GM23338 (cell line): ENCODE data around the gene TPP2. TPM values are rescaled to one million over a fixed set of nuclear protein-coding genes. Genes with fewer than 3 reads are reported as not detected.

Experiments used
- ATAC-seq: fragments of 200-7000 bp; cut with Tn5 transposase; 3 replicates; pipeline ENCODE4 v1.9.1; 2020
- DNase-seq: peaks from one replicate; pipeline ENCODE4 v3.0.0-alpha.2; 2015; ENCODE audit warnings: low spot score
- H2AFZ ChIP-seq: fragments of 200-600 bp; sonication (generic); 2 replicates; pipeline ENCODE4 v1.8.0; 2016; ENCODE audit warnings: antibody characterized with exemption, mild to moderate bottlenecking, moderate library complexity
- H3F3A ChIP-seq: fragments of 200-600 bp; sonication (generic); replicated peaks from 2 replicates; pipeline ENCODE4 v1.8.0; 2017; ENCODE audit warnings: antibody characterized with exemption, mixed run types, low read depth
- H3K27ac ChIP-seq: fragments of 200-600 bp; sonication (generic); 2 replicates; pipeline ENCODE4 v1.6.1; 2016; ENCODE audit warnings: low read depth
- H3K27me3 ChIP-seq: fragments of 200-600 bp; sonication (generic); 2 replicates; pipeline ENCODE4 v1.8.0; 2016; ENCODE audit warnings: mild to moderate bottlenecking, mixed run types, moderate library complexity; ENCODE audit not compliant: insufficient read depth
- H3K36me3 ChIP-seq: fragments of 200-600 bp; sonication (generic); 2 replicates; pipeline ENCODE4 v1.8.0; 2016; ENCODE audit warnings: mild to moderate bottlenecking; ENCODE audit not compliant: insufficient read depth
- H3K4me1 ChIP-seq: fragments of 200-600 bp; sonication (generic); 2 replicates; pipeline ENCODE4 v1.8.0; 2016; ENCODE audit warnings: mild to moderate bottlenecking, moderate library complexity; ENCODE audit not compliant: insufficient read depth
- H3K4me2 ChIP-seq: fragments of 200-600 bp; sonication (generic); 2 replicates; pipeline ENCODE4 v1.7.1; 2017; ENCODE audit warnings: mixed run types
- H3K4me3 ChIP-seq: fragments of 200-600 bp; sonication (generic); 2 replicates; pipeline ENCODE4 v1.6.1; 2016; ENCODE audit warnings: mixed run types
- H3K79me2 ChIP-seq: fragments of 200-600 bp; sonication (generic); replicated peaks from 2 replicates; pipeline ENCODE4 v1.8.0; 2017; ENCODE audit warnings: mild to moderate bottlenecking; ENCODE audit not compliant: insufficient read depth
- H3K9me2 ChIP-seq: fragments of 200-600 bp; sonication (generic); 2 replicates; pipeline ENCODE4 v1.8.0; 2017; ENCODE audit not compliant: insufficient read depth
- H4K20me1 ChIP-seq: fragments of 200-600 bp; sonication (generic); replicated peaks from 2 replicates; pipeline ENCODE4 v1.8.0; 2017; ENCODE audit warnings: mild to moderate bottlenecking; ENCODE audit not compliant: insufficient read depth
- H3K27ac Mint-ChIP-seq: 2 replicates; pipeline ENCODE4 v1.8.0; 2020; ENCODE audit warnings: inconsistent platforms, mild to moderate bottlenecking, moderate library complexity, mixed read lengths
- H3K27me3 Mint-ChIP-seq: 3 replicates; pipeline ENCODE4 v1.8.0; 2022; ENCODE audit warnings: low read depth, mild to moderate bottlenecking, moderate library complexity, mixed read lengths, inconsistent platforms; ENCODE audit not compliant: insufficient read depth, poor library complexity
- H3K36me3 Mint-ChIP-seq: 3 replicates; pipeline ENCODE4 v1.8.0; 2021; ENCODE audit warnings: low read depth, mild to moderate bottlenecking, inconsistent platforms, moderate library complexity, mixed read lengths
- H3K4me1 Mint-ChIP-seq: 3 replicates; pipeline ENCODE4 v1.8.0; 2020; ENCODE audit warnings: mild to moderate bottlenecking, inconsistent platforms, mixed read lengths
- H3K4me3 Mint-ChIP-seq: 3 replicates; pipeline ENCODE4 v1.8.0; 2021; ENCODE audit warnings: moderate library complexity, mild to moderate bottlenecking, inconsistent platforms, mixed read lengths
- H3K9me3 Mint-ChIP-seq: 3 replicates; pipeline ENCODE4 v1.8.0; 2020; ENCODE audit warnings: moderate library complexity, mild to moderate bottlenecking, inconsistent platforms, mixed read lengths
- CREB1 ChIP-seq: fragments of 250-450 bp; sonication (Bioruptor Pico); IDR thresholded peaks from 2 replicates; pipeline ENCODE4 v1.5.0; 2020; ENCODE audit warnings: low read depth, mild to moderate bottlenecking, moderate library complexity
- CTCF ChIP-seq, 2 experiments: fragments of 200-600 bp in 1 of 2; sonication (generic) in 1 of 2; conservative IDR thresholded peaks; 2 replicates each; pipeline versions ENCODE4 v1.5.1 to v1.6.1; 2016 to 2017; ENCODE audit warnings: antibody characterized with exemption in 2 of 2, low read depth in 2 of 2, mild to moderate bottlenecking in 2 of 2, moderate library complexity in 1 of 2
- ETS1 ChIP-seq: IDR thresholded peaks from 2 replicates; pipeline ENCODE4 v1.6.1; 2016; ENCODE audit warnings: antibody characterized with exemption
- EZH2 ChIP-seq: fragments of 200-600 bp; sonication (generic); IDR thresholded peaks from one replicate; pipeline ENCODE4 v1.8.0; 2017; ENCODE audit warnings: antibody characterized with exemption, mild to moderate bottlenecking, low read depth; ENCODE audit not compliant: unreplicated experiment
- EZH2phosphoT487 ChIP-seq: fragments of 200-600 bp; sonication (generic); IDR thresholded peaks from one replicate; pipeline ENCODE4 v1.8.1; 2018; ENCODE audit warnings: antibody characterized with exemption; ENCODE audit not compliant: unreplicated experiment
- JUNB ChIP-seq: IDR thresholded peaks from one replicate; pipeline ENCODE4 v1.6.1; 2016; ENCODE audit warnings: antibody characterized with exemption; ENCODE audit not compliant: unreplicated experiment
- NANOG ChIP-seq: IDR thresholded peaks from 2 replicates; pipeline ENCODE4 v1.6.1; 2016; ENCODE audit warnings: antibody characterized with exemption, borderline replicate concordance
- POLR2AphosphoS5 ChIP-seq: IDR thresholded peaks from 2 replicates; pipeline ENCODE4 v1.6.1; 2016; ENCODE audit warnings: antibody characterized with exemption, low read depth
- REST ChIP-seq: IDR thresholded peaks from one replicate; pipeline ENCODE4 v1.6.1; 2018; ENCODE audit warnings: antibody characterized with exemption; ENCODE audit not compliant: unreplicated experiment
- STAT1 ChIP-seq: IDR thresholded peaks from one replicate; pipeline ENCODE4 v1.6.1; 2016; ENCODE audit warnings: antibody characterized with exemption; ENCODE audit not compliant: unreplicated experiment
- ZNF114 ChIP-seq: fragments of 250-450 bp; sonication (Bioruptor Pico); IDR thresholded peaks from 2 replicates; pipeline ENCODE4 v1.5.0; 2020; ENCODE audit warnings: mild to moderate bottlenecking, moderate library complexity
- ZNF331 ChIP-seq: fragments of 250-450 bp; sonication (Bioruptor Pico); IDR thresholded peaks from 2 replicates; pipeline ENCODE4 v1.5.0; 2020; ENCODE audit warnings: low read depth, mild to moderate bottlenecking, moderate library complexity
- ZNF462 ChIP-seq: fragments of 250-450 bp; sonication (Bioruptor Pico); IDR thresholded peaks from 2 replicates; pipeline ENCODE4 v1.5.0; 2020; ENCODE audit warnings: mild to moderate bottlenecking, moderate library complexity
- polyA plus RNA-seq: library from polyadenylated mRNA; unstranded; fragments of >200 nt; fragmentation: Nextera tagmentation; extraction: Ambion mirVana; gene quantifications from 2 replicates; pipeline ENCODE4 v1.2.1, GENCODE V29; 2016
- total RNA-seq: library from RNA; depleted of rRNA; stranded (reverse); fragments of >200 nt; shearing (Covaris generic); gene quantifications from 2 replicates; pipeline ENCODE4 v1.2.3, GENCODE V29; 2014

The TPP2 gene
- total and polyA plus RNA-seq, 2 experiments from 2014 or later = 56.6 to 111 TPM

GRCh38 chr13:102708991-102709390, 112.2 kb downstream of the TPP2 start:
- Histone ChIP-seq H3K27me3 (no peaks in the 10 kb centered on the region), H3K4me1 (no peaks in the 10 kb centered on the region), H2AFZ (no peak overlapping the region), H3K4me3 (no peak overlapping the region), H3K4me2 (no peak overlapping the region), H3K27ac (no peak overlapping the region), H4K20me1 (no peaks in the 10 kb centered on the region), H3K9me2 (no peaks in the 10 kb centered on the region), H3K79me2 (no peaks in the 10 kb centered on the region), H3F3A (no peaks in the 10 kb centered on the region), H3K36me3 (no peaks in the 10 kb centered on the region)
- TF ChIP-seq POLR2AphosphoS5 = no peak
- TF ChIP-seq NANOG = no peak
- no peak for TF ChIP-seq EZH2phosphoT487
- no peak for TF ChIP-seq EZH2
- no peak for TF ChIP-seq STAT1
- no peak for TF ChIP-seq REST
- TF ChIP-seq ZNF462 (CRISPR knock-in tag) = no peak
- TF ChIP-seq ZNF331 (CRISPR knock-in tag) = no peak
- no peak for TF ChIP-seq CTCF (conservative IDR thresholded peaks at IDR 0.05; ENCODE audit: low read depth in 2 of 2)
- TF ChIP-seq ZNF114 (CRISPR knock-in tag) = no peak
- TF ChIP-seq CREB1 (CRISPR knock-in tag) = no peak
- TF ChIP-seq ETS1 = no peak
- TF ChIP-seq JUNB = no peak
- H3K36me3 Mint-ChIP-seq = no peaks in the 10 kb centered on the region
- DNase-seq (no peak), ATAC-seq (no peak)
- no peaks in the 10 kb centered on the region for H3K27me3 Mint-ChIP-seq
- H3K4me1 Mint-ChIP-seq = no peaks in the 10 kb centered on the region
- no peak overlapping the region for H3K27ac Mint-ChIP-seq
- peaks cover 3% of the 10 kb centered on the region; the same call in 1 of the 3 replicates for H3K9me3 Mint-ChIP-seq
- no peak overlapping the region for H3K4me3 Mint-ChIP-seq
